Aorta (tissue), 5 donors: ENCODE data around the gene RXRA. TPM values are rescaled to one million over a fixed set of nuclear protein-coding genes. Genes with fewer than 3 reads are reported as not detected.

Experiments
- ATAC-seq: fragments of 200-7000 bp; cut with Tn5 transposase; one replicate; pipeline ENCODE4 v1.9.1; 2022; ENCODE audit warnings: moderate library complexity; ENCODE audit not compliant: low FRiP score
- DNase-seq, 2 donors: peaks; one replicate each; pipeline ENCODE4 v3.0.0-alpha.2; 2020
- H3K27ac ChIP-seq, 2 donors: one replicate each; pipeline ENCODE4 v1.5.1; 2013; ENCODE audit warnings: low read length in 2 of 2, mild to moderate bottlenecking in 2 of 2, moderate library complexity in 2 of 2, control low read depth in 1 of 2, inconsistent platforms in 1 of 2, low read depth in 1 of 2
- H3K27me3 ChIP-seq, 2 donors: one replicate each; pipeline ENCODE4 v1.6.1; 2013; ENCODE audit warnings: control low read depth in 1 of 2, low read length in 1 of 2, mild to moderate bottlenecking in 1 of 2, moderate library complexity in 1 of 2; ENCODE audit not compliant: insufficient read depth in 2 of 2, control insufficient read depth in 1 of 2
- H3K36me3 ChIP-seq, 2 donors: one replicate each; pipeline ENCODE4 v1.6.1; 2013; ENCODE audit warnings: control low read depth in 1 of 2, low read length in 1 of 2, mild to moderate bottlenecking in 1 of 2; ENCODE audit not compliant: insufficient read depth in 2 of 2, control insufficient read depth in 1 of 2
- H3K4me1 ChIP-seq, 2 donors: one replicate each; pipeline ENCODE4 v1.6.1; 2013; ENCODE audit warnings: low read length in 2 of 2, control low read depth in 1 of 2, mild to moderate bottlenecking in 1 of 2, moderate library complexity in 1 of 2; ENCODE audit not compliant: insufficient read depth in 2 of 2, control insufficient read depth in 1 of 2
- H3K4me3 ChIP-seq, 2 donors: one replicate each; pipeline ENCODE4 v1.5.1; 2013; ENCODE audit warnings: low read length in 2 of 2, control low read depth in 1 of 2, mild to moderate bottlenecking in 1 of 2
- H3K9me3 ChIP-seq: one replicate; pipeline ENCODE4 v1.6.1; 2013; ENCODE audit warnings: mild to moderate bottlenecking, low read length; ENCODE audit not compliant: control insufficient read depth
- WGBS, 2 donors: extraction: QIAGEN DNeasy Blood & Tissue Kit; methylation state at CpG; one replicate each; pipeline ENCODE4 v1.1.7; 2013; 5-methylcytosine and 5-hydroxymethylcytosine counted together
- intact Hi-C, 2 donors: fragments of 100-400 bp; cut with DNase I; formaldehyde crosslinking; loops; one replicate each; pipeline versions ENCODE4 v1.14.2 to v1.15.0; 2022
- polyA plus RNA-seq, 2 donors: library from polyadenylated mRNA; stranded (reverse); fragments of 200-250 nt; gene quantifications; one replicate each; pipeline ENCODE4 v1.2.3, GENCODE V29; 2013
- total RNA-seq, 2 donors: library from RNA; stranded (reverse); fragmentation: NEBNext Ultra II Directional; extraction: Animal tissue kit (Norgen Biotek cat#: 25700); gene quantifications; one replicate each; pipeline ENCODE4 v1.2.1, GENCODE V29; 2021
- donor health status: healthy with polysubstance abuse.
- donor health status: Bipolar disorder and iron deficiency.
- donor health status: DM: no; HTN: no; CAD: no.
- donor health status: DM: no; HTN: no; CAD: no.
- donor health status: DM: yes; HTN: yes; CAD: no.

RXRA gene
- total and polyA plus RNA-seq, 4 donors = 17.7 to 67.8 (median 32.7) TPM

GRCh38 chr9:134458207-134459108, 132.2 kb downstream of the RXRA start:
- Histone ChIP-seq H3K9me3 (no peaks in the 10 kb centered on the region), H3K27ac (no peak overlapping the region), H3K4me3 (no peak overlapping the region), H3K4me1 (peaks cover 0 to 4% of the 10 kb centered on the region in 2 donors), H3K27me3 (no peaks in the 10 kb centered on the region), H3K36me3 (no peaks in the 10 kb centered on the region)
- intact Hi-C loops = loop anchor here in 1 of 2 donors (5.0 kb wide), 1 partner anchor 89 kb away; no protein-coding TSS in a partner anchor
- peak; percentile 81 to 84 for DNase-seq
- ATAC-seq = peak; percentile 45
- 54 to 56% methylated on average over 20 of the region's 20 CpGs for WGBS, 2 donors

- no peaks in the 10 kb centered on the region for H3K9me3 ChIP-seq
- H3K36me3 ChIP-seq = no peaks in the 10 kb centered on the region
- no peaks in the 10 kb centered on the region for H3K27me3 ChIP-seq
- ATAC-seq = no peak
- no peak overlapping the region for H3K4me3 ChIP-seq
- intact Hi-C loops = loop anchor here in 1 of 2 donors (5.0 kb wide), 1 partner anchor 88 kb away; no protein-coding TSS in a partner anchor
- 94 to 99% methylated on average over 9 of the region's 9 CpGs for WGBS, 2 donors
- no peak overlapping the region for H3K27ac ChIP-seq
- peaks cover 0 to 4% of the 10 kb centered on the region in 2 donors for H3K4me1 ChIP-seq
- DNase-seq = peak; percentile 77 to 85
Observed at GRCh38 chr9:134459164-134459563, 132.9 kb downstream of the RXRA start.

- Histone ChIP-seq H3K4me1 (peaks cover 0 to 4% of the 10 kb centered on the region in 2 donors), H3K27me3 (no peaks in the 10 kb centered on the region), H3K36me3 (no peaks in the 10 kb centered on the region), H3K4me3 (no peak overlapping the region), H3K9me3 (no peaks in the 10 kb centered on the region), H3K27ac (no peak overlapping the region)
- 96 to 97% methylated on average over 10 of the region's 10 CpGs for WGBS, 2 donors
- intact Hi-C loops = loop anchor here in 1 of 2 donors (5.0 kb wide), 1 partner anchor 88 kb away; no protein-coding TSS in a partner anchor
- no peak for DNase-seq
- no peak for ATAC-seq
Observed at GRCh38 chr9:134459573-134459972, 133.3 kb downstream of the RXRA start.

GRCh38 chr9:134460206-134460605, 134.0 kb downstream of the RXRA start:
- H3K27me3 ChIP-seq = no peaks in the 10 kb centered on the region
- no peaks in the 10 kb centered on the region for H3K36me3 ChIP-seq
- ATAC-seq (no peak), DNase-seq (no peak)
- WGBS, 2 donors = 91 to 96% methylated on average over 12 of the region's 12 CpGs
- intact Hi-C loops = no loop called here
- H3K9me3 ChIP-seq = no peaks in the 10 kb centered on the region
- H3K4me1 ChIP-seq = peaks cover 0 to 4% of the 10 kb centered on the region in 2 donors
- H3K27ac ChIP-seq = no peak overlapping the region
- no peak overlapping the region for H3K4me3 ChIP-seq

GRCh38 chr9:134460896-134461295, 134.6 kb downstream of the RXRA start:
- ATAC-seq = no peak
- WGBS, 2 donors = 94 to 97% methylated on average over 5 of the region's 5 CpGs
- intact Hi-C loops = no loop called here
- no peak for DNase-seq
- no peaks in the 10 kb centered on the region for H3K9me3 ChIP-seq
- no peaks in the 10 kb centered on the region for H3K27me3 ChIP-seq
- H3K36me3 ChIP-seq = no peaks in the 10 kb centered on the region
- H3K27ac ChIP-seq = no peak overlapping the region
- H3K4me3 ChIP-seq = no peak overlapping the region
- H3K4me1 ChIP-seq = peaks cover 0 to 4% of the 10 kb centered on the region in 2 donors

- Histone ChIP-seq H3K4me1 (peaks cover 0 to 4% of the 10 kb centered on the region in 2 donors), H3K4me3 (no peak overlapping the region), H3K27ac (no peak overlapping the region), H3K27me3 (no peaks in the 10 kb centered on the region), H3K9me3 (no peaks in the 10 kb centered on the region), H3K36me3 (no peaks in the 10 kb centered on the region)
- no peak for ATAC-seq
- intact Hi-C loops = no loop called here
- DNase-seq = peak in 1 of 2 donors; percentile 43
- 89 to 92% methylated on average over 8 of the region's 8 CpGs for WGBS, 2 donors
Observed at GRCh38 chr9:134461426-134461982, 135.2 kb downstream of the RXRA start.

GRCh38 chr9:134462318-134462717, 136.1 kb downstream of the RXRA start:
- no peak for DNase-seq
- Histone ChIP-seq H3K27me3 (no peaks in the 10 kb centered on the region), H3K9me3 (no peaks in the 10 kb centered on the region), H3K4me3 (no peak overlapping the region), H3K27ac (no peak overlapping the region), H3K4me1 (no peaks in the 10 kb centered on the region), H3K36me3 (no peaks in the 10 kb centered on the region)
- no peak for ATAC-seq
- WGBS, 2 donors = 80 to 84% methylated on average over 13 of the region's 13 CpGs
- intact Hi-C loops = no loop called here

- WGBS, 2 donors = 81 to 91% methylated on average over 7 of the region's 7 CpGs
- Histone ChIP-seq H3K36me3 (no peaks in the 10 kb centered on the region), H3K4me3 (no peak overlapping the region), H3K27me3 (no peaks in the 10 kb centered on the region), H3K9me3 (no peaks in the 10 kb centered on the region), H3K4me1 (no peaks in the 10 kb centered on the region), H3K27ac (no peak overlapping the region)
- ATAC-seq = no peak
- DNase-seq = no peak
- intact Hi-C loops = no loop called here
Observed at GRCh38 chr9:134463280-134463679, 137.0 kb downstream of the RXRA start.
